Measurements from ENCODE around the gene DENND2A. TPM values are rescaled to one million over a fixed set of nuclear protein-coding genes. Genes with fewer than 3 reads are reported as not detected.
A peak's percentile ranks its signal among the peaks of the same experiment; 100 is the strongest.
"Not testable (repeated sequence)": the region's sequence is repeated elsewhere in the genome, so short reads cannot be mapped to it uniquely, and the experiment has no call there.

DENND2A gene
- total and polyA plus RNA-seq, 5 experiments from 2014 or later, result 0.10 TPM; not detected in 4

DNA sequence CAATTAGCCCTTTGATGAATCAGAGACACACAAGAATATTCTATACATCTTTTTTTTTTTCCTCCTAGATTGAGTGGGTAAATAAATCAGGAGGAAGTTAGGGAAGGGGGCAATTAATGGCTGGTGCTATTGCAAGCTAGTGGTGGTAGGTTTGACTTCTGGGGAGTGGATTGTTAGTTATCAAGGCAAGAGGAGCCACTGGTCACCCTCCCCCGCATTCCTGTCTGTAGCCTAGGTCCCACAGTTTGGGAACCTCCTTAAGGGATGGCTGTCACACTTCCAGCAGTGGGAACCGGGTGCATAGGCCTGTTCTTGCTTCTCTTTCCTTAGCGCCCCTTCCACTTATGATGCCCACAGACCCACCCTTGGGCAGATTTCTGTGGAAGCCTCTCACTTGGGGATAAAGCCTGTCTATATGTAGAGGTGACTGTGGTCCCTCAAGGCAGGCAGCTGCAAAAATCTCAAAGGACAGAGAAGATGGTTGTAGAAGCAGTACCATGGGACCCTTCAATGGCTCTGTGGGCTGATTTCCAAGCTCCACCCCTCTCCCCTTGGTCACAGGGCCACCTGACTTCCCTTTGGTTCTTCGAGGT lies 29.8 kb upstream of the DENND2A start:
- POLR2A ChIA-PET, result no interaction called here
- H3K27me3 Mint-ChIP-seq, result peaks cover 0 to 2% (median under 1%) of the 10 kb centered on the region in 5 donors
- no peaks in the 10 kb centered on the region for H3K9me3 Mint-ChIP-seq
- DNase-seq, result no peak
- H3K4me1 Mint-ChIP-seq, result peaks cover 3 to 27% (median 23%) of the 10 kb centered on the region in 4 donors
- H3K4me3 Mint-ChIP-seq, result peak overlapping the region in 1 of 10 donors; percentile 23
- ATAC-seq, result no peak
- H3K36me3 Mint-ChIP-seq, result peaks cover 0 to 2% (median under 1%) of the 10 kb centered on the region in 3 donors
- peak overlapping the region in 2 of 10 donors; percentile 39 to 43 for H3K27ac Mint-ChIP-seq

DNA sequence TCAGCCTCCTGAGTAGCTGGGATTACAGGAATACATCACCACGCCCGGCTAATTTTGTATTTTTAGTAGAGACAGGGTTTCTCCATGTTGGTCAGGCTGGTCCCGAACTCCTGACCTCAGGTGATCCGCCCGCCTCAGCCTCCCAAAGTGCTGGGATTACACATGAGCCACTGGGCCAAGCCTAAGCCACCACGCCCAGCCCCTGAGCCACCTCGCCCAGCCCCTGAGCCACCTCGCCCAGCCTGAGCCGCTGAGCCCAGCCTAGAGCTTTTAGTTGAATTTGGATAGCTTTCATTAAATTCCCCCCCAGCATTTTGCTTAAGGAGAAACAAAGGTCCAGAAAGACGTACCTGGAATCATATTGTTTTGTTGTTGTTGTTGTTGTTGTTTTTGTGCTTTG lies 29.2 kb upstream of the DENND2A start:
- POLR2A ChIA-PET, result not testable (repeated sequence)

GRCh38 chr7:140669352-140669751 lies 28.7 kb upstream of the DENND2A start:
- peaks cover 0 to 4% (median 0%) of the 10 kb centered on the region in 3 donors for H3K36me3 Mint-ChIP-seq
- H3K4me3 Mint-ChIP-seq, result no peak overlapping the region
- no peak for DNase-seq
- ATAC-seq, result no peak
- H3K27me3 Mint-ChIP-seq, result peaks cover 0 to 3% (median 2%) of the 10 kb centered on the region in 5 donors
- H3K9me3 Mint-ChIP-seq, result no peaks in the 10 kb centered on the region
- H3K4me1 Mint-ChIP-seq, result peaks cover 3 to 16% (median 12%) of the 10 kb centered on the region in 4 donors
- H3K27ac Mint-ChIP-seq, result no peak overlapping the region
- POLR2A ChIA-PET, result no interaction called here

More for the DNA sequence above, 29.2 kb upstream of the DENND2A start:
- Mint-ChIP-seq H3K4me3 (peak overlapping the region in 1 of 10 donors; percentile 24), H3K4me1 (peaks cover 3 to 22% (median 18%) of the 10 kb centered on the region in 4 donors)
- H3K27me3 Mint-ChIP-seq, H3K27ac Mint-ChIP-seq, DNase-seq, H3K9me3 Mint-ChIP-seq, H3K36me3 Mint-ChIP-seq, ATAC-seq: not testable (repeated sequence)

GRCh38 chr7:140668641-140669040 lies 28.0 kb upstream of the DENND2A start:
- ATAC-seq, result no peak
- Mint-ChIP-seq H3K27ac (no peak overlapping the region), H3K4me3 (no peak overlapping the region), H3K9me3 (no peaks in the 10 kb centered on the region), H3K4me1 (peaks cover 1 to 9% (median 6%) of the 10 kb centered on the region in 4 donors), H3K27me3 (peaks cover 0 to 3% (median 2%) of the 10 kb centered on the region in 5 donors), H3K36me3 (peaks cover 0 to 6% (median 0%) of the 10 kb centered on the region in 3 donors)
- DNase-seq, result no peak
- POLR2A ChIA-PET, result no interaction called here

GRCh38 chr7:140667476-140667875 lies 26.9 kb upstream of the DENND2A start:
- H3K4me1 Mint-ChIP-seq, result peaks cover 0 to 6% (median 4%) of the 10 kb centered on the region in 4 donors
- no peak overlapping the region for H3K27ac Mint-ChIP-seq
- H3K9me3 Mint-ChIP-seq, result no peaks in the 10 kb centered on the region
- POLR2A ChIA-PET, result no interaction called here
- peaks cover 0 to 3% (median 2%) of the 10 kb centered on the region in 5 donors for H3K27me3 Mint-ChIP-seq
- DNase-seq (no peak), ATAC-seq (no peak)
- no peak overlapping the region for H3K4me3 Mint-ChIP-seq
- peaks cover 0 to 11% (median 0%) of the 10 kb centered on the region in 3 donors for H3K36me3 Mint-ChIP-seq

DNA sequence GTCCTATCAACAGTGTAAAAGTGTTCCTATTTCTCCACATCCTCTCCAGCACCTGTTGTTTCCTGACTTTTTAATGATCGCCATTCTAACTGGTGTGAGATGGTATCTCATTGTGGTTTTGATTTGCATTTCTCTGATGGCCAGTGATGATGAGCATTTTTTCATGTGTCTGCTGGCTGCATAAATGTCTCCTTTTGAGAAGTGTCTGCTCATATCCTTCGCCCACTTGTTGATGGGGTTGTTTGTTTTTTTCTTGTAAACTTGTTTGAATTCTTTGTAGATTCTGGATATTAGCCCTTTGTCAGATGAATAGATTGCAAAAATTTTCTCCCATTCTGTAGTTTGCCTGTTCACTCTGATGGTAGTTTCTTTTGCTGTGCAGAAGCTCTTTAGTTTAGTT lies 22.3 kb upstream of the DENND2A start:
- ATAC-seq, H3K4me1 Mint-ChIP-seq, H3K27ac Mint-ChIP-seq, H3K27me3 Mint-ChIP-seq, H3K4me3 Mint-ChIP-seq, H3K9me3 Mint-ChIP-seq, DNase-seq, POLR2A ChIA-PET: not testable (repeated sequence)
- H3K36me3 Mint-ChIP-seq, result peaks cover 0 to 11% (median 0%) of the 10 kb centered on the region in 3 donors

DNA sequence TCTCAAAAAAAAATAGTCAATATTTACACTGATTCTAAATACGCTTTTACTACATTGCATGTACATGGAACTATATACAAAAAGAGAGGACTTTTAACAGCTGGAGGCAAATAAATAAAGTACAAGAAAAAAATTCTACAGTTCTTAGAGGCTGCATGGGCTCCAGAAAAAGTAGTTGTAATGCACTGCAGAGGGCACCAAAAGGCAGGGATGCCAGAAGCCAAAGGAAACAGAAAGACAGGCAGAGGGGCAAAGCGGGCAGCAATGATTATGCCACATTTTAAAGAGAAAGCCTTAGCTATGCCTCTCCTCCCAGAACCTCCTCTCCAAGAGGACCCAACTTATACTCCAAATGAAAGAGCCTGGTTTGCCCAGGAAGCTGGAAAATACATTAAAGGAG lies 20.5 kb upstream of the DENND2A start:
- peaks cover 8 to 13% (median 12%) of the 10 kb centered on the region in 4 donors for H3K4me1 Mint-ChIP-seq
- H3K36me3 Mint-ChIP-seq, result peaks cover 0 to 11% (median 0%) of the 10 kb centered on the region in 3 donors
- POLR2A ChIA-PET, result no interaction called here
- ATAC-seq (no peak), DNase-seq (no peak)
- peaks cover 0 to 9% (median 6%) of the 10 kb centered on the region in 5 donors for H3K27me3 Mint-ChIP-seq
- no peak overlapping the region for H3K4me3 Mint-ChIP-seq
- no peak overlapping the region for H3K27ac Mint-ChIP-seq
- H3K9me3 Mint-ChIP-seq, result no peaks in the 10 kb centered on the region

- Mint-ChIP-seq H3K9me3 (no peaks in the 10 kb centered on the region), H3K27me3 (peaks cover 0 to 8% (median 3%) of the 10 kb centered on the region in 5 donors), H3K4me3 (no peak overlapping the region), H3K27ac (no peak overlapping the region), H3K36me3 (peaks cover 0 to 9% (median 0%) of the 10 kb centered on the region in 3 donors), H3K4me1 (peaks cover 15 to 18% (median 17%) of the 10 kb centered on the region in 4 donors)
- DNase-seq (peak in 1 of 10 donors; percentile 46), ATAC-seq (no peak)
- POLR2A ChIA-PET, result interaction anchor here (0.6 to 1.4 kb wide), 2 partner anchors 13 to 151 kb away, joined by 3 to 7 read pairs; partner anchors contain the start of gene ADCK2
Measured at GRCh38 chr7:140659856-140660255, 19.2 kb upstream of the DENND2A start.

GRCh38 chr7:140657891-140658290 lies 17.3 kb upstream of the DENND2A start:
- Mint-ChIP-seq H3K4me1 (peaks cover 22 to 25% (median 23%) of the 10 kb centered on the region in 4 donors), H3K36me3 (no peaks in the 10 kb centered on the region), H3K4me3 (peak overlapping the region in 1 of 10 donors; percentile 24), H3K9me3 (no peaks in the 10 kb centered on the region), H3K27me3 (peaks cover 0 to 16% (median 4%) of the 10 kb centered on the region in 5 donors), H3K27ac (peak overlapping the region in 1 of 10 donors; percentile 7)
- DNase-seq (no peak), ATAC-seq (no peak)
- POLR2A ChIA-PET, result no interaction called here

DNA sequence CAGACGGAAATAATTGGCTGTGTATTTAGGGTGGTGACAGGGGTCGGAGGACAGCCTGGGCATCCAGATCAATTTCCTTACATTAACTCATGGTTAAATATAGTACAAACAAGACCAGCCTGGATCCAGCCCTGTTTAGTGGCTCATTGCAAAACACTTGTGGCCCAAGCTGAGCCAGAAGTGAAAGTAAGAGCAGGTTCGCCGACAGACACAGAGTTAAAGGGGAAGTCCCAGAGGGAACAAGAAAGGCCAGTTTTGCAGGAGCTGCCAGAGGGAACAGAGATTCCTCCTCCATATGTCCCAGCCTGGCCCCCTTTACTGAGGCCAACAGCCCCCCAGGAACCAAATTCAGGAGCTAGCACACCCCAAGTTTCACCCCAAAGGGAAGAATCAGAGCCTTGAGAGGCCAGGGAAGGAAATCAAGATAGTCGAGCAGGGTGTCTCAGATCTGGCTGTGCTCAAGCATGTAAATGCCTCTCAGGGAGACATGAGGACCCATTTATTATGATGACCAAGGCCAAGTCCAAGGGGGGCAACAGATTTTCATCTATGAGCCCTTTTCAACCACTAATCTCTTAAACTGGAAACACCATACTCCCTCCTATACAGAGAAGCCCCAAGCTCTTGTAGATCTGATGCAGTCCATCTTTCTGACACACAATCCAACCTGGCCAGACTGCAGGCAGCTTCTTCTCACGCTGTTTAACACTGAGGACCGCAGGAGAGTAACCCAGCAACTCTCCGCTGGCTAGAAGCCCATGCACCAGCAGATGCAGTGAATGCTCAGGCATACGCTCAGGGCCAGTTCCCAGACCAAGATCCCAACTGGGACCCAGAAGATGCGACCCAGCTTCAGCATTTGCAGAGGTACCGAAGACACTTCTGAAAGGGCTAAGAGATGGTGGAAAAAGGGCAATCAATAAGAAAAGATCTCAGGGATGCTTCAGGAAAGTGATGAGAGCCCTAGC lies 16.2 kb upstream of the DENND2A start:
- DNase-seq, result peak in 4 of 10 donors; percentile 19 to 50 (median 39)
- Mint-ChIP-seq H3K27me3 (peaks cover 0 to 16% (median 4%) of the 10 kb centered on the region in 5 donors), H3K27ac (peak overlapping the region; percentile 90 to 97 (median 94)), H3K4me1 (peaks cover 22 to 25% (median 23%) of the 10 kb centered on the region in 4 donors), H3K36me3 (no peaks in the 10 kb centered on the region), H3K4me3 (peak overlapping the region; percentile 78 to 92 (median 90)), H3K9me3 (no peaks in the 10 kb centered on the region)
- POLR2A ChIA-PET, result interaction anchor here (0.9 kb wide), 2 partner anchors 16 to 39 kb away, joined by 3 read pairs; partner anchors contain the start of gene ADCK2
- peak; percentile 81 to 93 for ATAC-seq

DNA sequence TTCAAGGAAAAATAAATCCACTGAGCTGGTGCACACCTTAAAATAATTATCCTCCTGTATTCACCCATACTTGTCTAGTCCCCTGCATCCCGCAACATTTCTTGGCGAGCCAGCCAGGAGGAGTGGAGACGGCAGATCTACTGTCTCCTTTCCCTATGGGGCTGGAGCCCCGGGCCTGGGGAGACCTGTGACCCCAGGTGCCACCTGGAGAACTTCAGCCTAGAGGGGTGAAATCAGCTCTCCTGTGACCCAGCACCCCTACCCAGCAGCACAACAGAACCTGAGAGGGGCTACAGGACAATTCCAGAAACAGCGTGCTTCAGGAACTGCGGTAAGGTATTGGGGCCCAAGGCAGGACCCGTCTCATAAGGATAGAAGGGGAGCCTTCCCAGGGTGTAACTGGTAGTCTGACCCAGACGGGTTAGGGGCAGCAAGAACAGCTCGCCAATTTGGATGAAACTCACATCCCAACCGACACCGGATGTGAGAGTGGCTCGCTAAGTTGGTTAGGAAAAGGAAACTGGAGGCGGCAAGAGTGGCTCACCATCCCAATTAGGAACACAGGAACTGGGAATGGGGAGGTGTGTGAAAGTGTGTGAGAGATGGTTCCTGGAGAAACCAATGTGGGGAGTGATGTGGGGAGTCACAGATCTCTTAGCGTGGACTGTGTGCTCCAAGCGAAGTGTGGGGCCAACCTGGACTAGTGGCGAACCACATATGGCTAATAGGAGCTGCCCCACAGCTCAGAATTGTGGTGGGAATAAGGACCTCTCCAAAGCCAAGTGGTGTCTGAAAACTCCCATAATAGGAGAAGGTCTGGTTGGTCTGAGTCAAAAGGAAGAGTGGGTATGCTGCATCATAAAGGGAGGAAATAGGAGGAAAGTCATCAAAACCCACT lies 15.1 kb upstream of the DENND2A start:
- Mint-ChIP-seq H3K27ac (peak overlapping the region; percentile 90 to 97 (median 94)), H3K27me3 (peaks cover 0 to 16% (median 4%) of the 10 kb centered on the region in 5 donors), H3K4me1 (peaks cover 22 to 25% (median 23%) of the 10 kb centered on the region in 4 donors), H3K4me3 (peak overlapping the region; percentile 78 to 92 (median 90)), H3K9me3 (no peaks in the 10 kb centered on the region), H3K36me3 (no peaks in the 10 kb centered on the region)
- no peak for ATAC-seq
- peak in 1 of 10 donors; percentile 50 for DNase-seq
- POLR2A ChIA-PET, result interaction anchor here (0.8 to 0.9 kb wide), 2 partner anchors 15 to 40 kb away, joined by 3 to 4 read pairs; partner anchors contain the start of gene DENND2A

DNA sequence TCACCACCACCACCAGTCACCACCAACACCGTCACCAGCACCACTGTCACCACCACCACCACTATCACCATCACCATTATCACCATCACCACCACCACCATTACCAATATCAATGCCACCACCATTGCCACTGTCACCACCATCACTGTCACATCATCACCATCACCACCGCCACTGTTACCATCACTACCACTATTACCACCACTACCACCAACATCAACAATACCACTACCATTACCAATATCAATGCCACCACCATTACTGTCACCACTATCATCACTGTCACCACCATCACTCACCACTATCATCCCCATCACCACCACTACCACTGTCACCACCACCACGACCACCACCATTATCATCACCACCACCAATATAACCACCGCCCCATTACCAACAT lies 14.0 kb upstream of the DENND2A start:
- peaks cover 0 to 16% (median 7%) of the 10 kb centered on the region in 5 donors for H3K27me3 Mint-ChIP-seq
- peak overlapping the region in 1 of 10 donors; percentile 90 for H3K27ac Mint-ChIP-seq
- POLR2A ChIA-PET, result no interaction called here

More for the DNA sequence above, 14.0 kb upstream of the DENND2A start:
- no peak for ATAC-seq
- peaks cover 22 to 25% (median 23%) of the 10 kb centered on the region in 4 donors for H3K4me1 Mint-ChIP-seq
- H3K36me3 Mint-ChIP-seq, result no peaks in the 10 kb centered on the region
- H3K4me3 Mint-ChIP-seq, result peak overlapping the region in 1 of 10 donors; percentile 22
- H3K9me3 Mint-ChIP-seq, result no peaks in the 10 kb centered on the region
- DNase-seq, result no peak

Data from naive thymus-derived CD8-positive, alpha-beta T cell (primary cell).